GM10266 (cell line): ENCODE measurements around the gene WWC2.

Experiments used
- DNase-seq: peaks from one replicate; pipeline ENCODE4 v3.0.0; 2012; ENCODE audit errors: extremely low spot score
- TF ChIP-seq, protein P1 (sequence below): IDR thresholded peaks from 2 replicates; pipeline ENCODE4 v1.5.1; 2012; ENCODE audit warnings: mild to moderate bottlenecking, low read depth; ENCODE audit not compliant: control insufficient read depth, insufficient read depth; ENCODE audit errors: missing control alignments

The WWC2 gene

DNA sequence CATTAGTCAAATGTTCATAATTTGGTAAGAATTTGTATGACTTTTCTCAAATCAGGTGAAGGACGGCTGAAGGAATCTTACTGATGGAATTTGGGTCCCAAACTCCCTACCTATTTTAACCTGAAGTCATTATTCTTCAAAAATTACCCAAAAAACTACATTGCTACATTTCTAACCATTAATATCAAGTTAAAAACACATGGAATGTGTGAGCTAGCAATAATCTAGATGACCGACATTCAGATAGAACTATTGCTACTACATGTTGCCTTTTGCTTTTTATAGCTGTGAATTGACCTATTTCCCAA is 25.3 kb upstream of the WWC2 start:
- no peak for DNase-seq
- TF ChIP-seq, protein P1, sequence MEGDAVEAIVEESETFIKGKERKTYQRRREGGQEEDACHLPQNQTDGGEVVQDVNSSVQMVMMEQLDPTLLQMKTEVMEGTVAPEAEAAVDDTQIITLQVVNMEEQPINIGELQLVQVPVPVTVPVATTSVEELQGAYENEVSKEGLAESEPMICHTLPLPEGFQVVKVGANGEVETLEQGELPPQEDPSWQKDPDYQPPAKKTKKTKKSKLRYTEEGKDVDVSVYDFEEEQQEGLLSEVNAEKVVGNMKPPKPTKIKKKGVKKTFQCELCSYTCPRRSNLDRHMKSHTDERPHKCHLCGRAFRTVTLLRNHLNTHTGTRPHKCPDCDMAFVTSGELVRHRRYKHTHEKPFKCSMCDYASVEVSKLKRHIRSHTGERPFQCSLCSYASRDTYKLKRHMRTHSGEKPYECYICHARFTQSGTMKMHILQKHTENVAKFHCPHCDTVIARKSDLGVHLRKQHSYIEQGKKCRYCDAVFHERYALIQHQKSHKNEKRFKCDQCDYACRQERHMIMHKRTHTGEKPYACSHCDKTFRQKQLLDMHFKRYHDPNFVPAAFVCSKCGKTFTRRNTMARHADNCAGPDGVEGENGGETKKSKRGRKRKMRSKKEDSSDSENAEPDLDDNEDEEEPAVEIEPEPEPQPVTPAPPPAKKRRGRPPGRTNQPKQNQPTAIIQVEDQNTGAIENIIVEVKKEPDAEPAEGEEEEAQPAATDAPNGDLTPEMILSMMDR = no peak

DNA sequence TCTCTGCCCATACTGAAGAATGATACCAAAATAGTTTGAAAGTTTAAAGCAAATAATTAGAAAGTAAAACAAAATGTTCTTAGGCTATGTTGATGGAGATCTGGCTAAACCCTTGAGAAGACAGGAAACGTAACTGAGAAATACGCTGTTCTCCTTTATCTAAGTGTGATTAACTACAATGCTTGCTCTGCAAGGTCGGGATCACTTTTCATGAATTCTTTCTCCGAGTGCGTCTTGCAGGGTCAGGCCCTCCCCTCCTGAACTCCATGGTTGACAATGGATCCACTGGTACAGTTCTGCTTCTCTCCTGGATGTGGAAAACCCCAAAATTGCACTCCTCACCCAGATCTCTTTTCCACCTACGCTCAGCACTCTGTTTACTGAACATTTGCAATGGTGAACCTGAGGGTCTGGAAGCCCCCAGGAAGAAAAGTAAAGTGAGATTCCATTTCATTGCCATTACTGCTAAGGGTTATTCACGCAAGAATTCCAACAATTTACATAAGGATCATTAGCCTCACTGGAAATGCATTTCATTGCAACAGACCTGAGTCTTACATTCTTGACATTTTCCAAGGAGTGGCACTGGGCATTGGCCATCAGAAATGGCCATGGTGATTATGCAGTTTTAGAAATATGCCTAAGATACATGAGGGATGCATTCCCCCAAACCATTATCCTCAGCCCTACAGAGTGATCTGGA is 24.6 kb upstream of the WWC2 start:
- no peak for DNase-seq
- TF ChIP-seq, protein P1 = no peak

DNA sequence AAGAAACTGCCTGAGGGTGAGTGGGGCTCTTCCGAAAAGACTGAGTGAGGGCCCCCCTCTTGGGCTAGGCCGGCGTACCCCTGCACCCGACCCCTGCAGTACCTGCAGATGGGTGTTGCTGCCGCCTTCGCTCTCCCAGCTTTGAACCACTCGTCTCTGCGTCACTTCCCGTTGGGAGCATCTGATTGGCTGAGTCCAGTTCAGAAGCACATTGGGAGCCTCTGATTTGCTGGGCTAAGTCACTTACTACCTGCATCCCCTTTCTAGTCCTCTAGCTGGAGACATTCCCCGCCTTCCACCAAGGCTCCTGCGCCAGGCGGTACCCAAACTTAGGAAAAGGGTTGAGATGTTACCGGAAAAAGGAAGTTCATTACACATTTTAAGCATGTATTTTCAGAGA is 20.4 kb upstream of the WWC2 start:
- TF ChIP-seq, protein P1 = no peak
- DNase-seq = no peak

- TF ChIP-seq, protein P1 = no peak
- no peak for DNase-seq
Measured at GRCh38 chr4:183080372-183081115, 18.5 kb upstream of the WWC2 start.

- DNase-seq = no peak
- TF ChIP-seq, protein P1 = no peak
Measured at GRCh38 chr4:183081116-183081469, 18.0 kb upstream of the WWC2 start.

DNA sequence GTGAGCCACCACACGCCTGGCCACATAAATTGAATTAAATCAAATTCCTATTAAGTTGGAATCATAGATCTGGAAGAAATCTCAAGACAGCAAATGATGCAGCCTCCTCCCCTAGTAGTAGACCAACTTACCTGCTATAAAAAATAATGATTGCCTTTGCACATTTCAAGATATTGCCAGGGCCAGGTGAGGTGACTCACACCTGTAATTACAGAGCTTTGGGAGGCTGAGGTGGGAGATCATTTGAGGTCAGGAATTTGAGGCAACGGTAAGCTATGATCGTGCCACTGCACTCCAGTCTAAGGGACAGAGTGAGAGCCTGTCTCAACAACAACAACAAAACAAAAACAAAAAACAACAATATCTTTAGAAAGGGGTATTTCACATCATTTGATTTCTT is 17.0 kb upstream of the WWC2 start:
- DNase-seq = no peak
- TF ChIP-seq, protein P1 = no peak
